Liver (tissue), 9 donors: ENCODE measurements around the gene SORCS2. TPM values are rescaled to one million over a fixed set of nuclear protein-coding genes. Genes with fewer than 3 reads are reported as not detected.

Source experiments
- DNase-seq: peaks from one replicate; pipeline ENCODE4 v3.0.0-alpha.2; 2017; ENCODE audit warnings: low spot score
- H3K27ac ChIP-seq, 2 donors: one replicate each; pipeline ENCODE4 v1.7.0; 2013; ENCODE audit warnings: inconsistent platforms in 2 of 2, low read length in 2 of 2, control low read depth in 1 of 2, low read depth in 1 of 2, mild to moderate bottlenecking in 1 of 2
- H3K27me3 ChIP-seq, 4 donors: one replicate each; pipeline versions ENCODE4 v1.6.1 to v1.7.0; 2013; ENCODE audit warnings: low read length in 3 of 4, inconsistent platforms in 1 of 4, mild to moderate bottlenecking in 1 of 4, moderate library complexity in 1 of 4; ENCODE audit not compliant: control insufficient read depth in 4 of 4, insufficient read depth in 4 of 4
- H3K36me3 ChIP-seq, 4 donors: one replicate each; pipeline versions ENCODE4 v1.6.1 to v1.7.0; 2013; ENCODE audit warnings: low read length in 3 of 4, mild to moderate bottlenecking in 3 of 4, low read depth in 1 of 4, moderate library complexity in 1 of 4; ENCODE audit not compliant: control insufficient read depth in 4 of 4, insufficient read depth in 3 of 4
- H3K4me1 ChIP-seq, 4 donors: one replicate each; pipeline versions ENCODE4 v1.6.1 to v1.7.0; 2013; ENCODE audit warnings: low read length in 3 of 4, mild to moderate bottlenecking in 3 of 4, moderate library complexity in 1 of 4; ENCODE audit not compliant: control insufficient read depth in 4 of 4, insufficient read depth in 4 of 4
- H3K4me3 ChIP-seq, 3 donors: one replicate each; pipeline versions ENCODE4 v1.6.1 to v1.7.0; 2013; ENCODE audit warnings: low read length in 3 of 3, control low read depth in 1 of 3, low read depth in 1 of 3, mild to moderate bottlenecking in 1 of 3
- H3K9ac ChIP-seq, 2 donors: one replicate each; pipeline ENCODE4 v1.7.0; 2013; ENCODE audit warnings: low read length in 2 of 2, mild to moderate bottlenecking in 2 of 2, moderate library complexity in 2 of 2, control low read depth in 1 of 2, low read depth in 1 of 2
- H3K9me3 ChIP-seq, 4 donors: one replicate each; pipeline versions ENCODE4 v1.6.1 to v1.7.0; 2013; ENCODE audit warnings: low read length in 3 of 4; ENCODE audit not compliant: control insufficient read depth in 4 of 4
- FOXA2 ChIP-seq: IDR thresholded peaks from 2 replicates; pipeline ENCODE4 v1.6.1; 2016; ENCODE audit warnings: antibody characterized with exemption
- GABPA ChIP-seq, 2 donors: IDR thresholded peaks in 1 of 2; conservative IDR thresholded peaks in 1 of 2; 2 replicates each; pipeline ENCODE4 v1.6.1; 2016; ENCODE audit warnings: antibody characterized with exemption in 2 of 2, mild to moderate bottlenecking in 1 of 2, moderate library complexity in 1 of 2
- HNF4A ChIP-seq, 2 donors: conservative IDR thresholded peaks; 2 replicates each; pipeline ENCODE4 v1.6.1; 2016; ENCODE audit warnings: antibody characterized with exemption in 2 of 2, mild to moderate bottlenecking in 2 of 2
- RAD21 ChIP-seq, 2 donors: IDR thresholded peaks; 2 replicates each; pipeline ENCODE4 v1.6.1; 2016; ENCODE audit warnings: antibody characterized with exemption in 2 of 2, mild to moderate bottlenecking in 2 of 2
- REST ChIP-seq: IDR thresholded peaks from 2 replicates; pipeline ENCODE4 v1.6.1; 2016; ENCODE audit warnings: antibody characterized with exemption, mild to moderate bottlenecking
- SP1 ChIP-seq: IDR thresholded peaks from 2 replicates; pipeline ENCODE4 v1.6.1; 2018; ENCODE audit warnings: antibody characterized with exemption, mild to moderate bottlenecking
- YY1 ChIP-seq: IDR thresholded peaks from 2 replicates; pipeline ENCODE4 v1.6.1; 2016; ENCODE audit warnings: antibody characterized with exemption, mild to moderate bottlenecking
- WGBS: extraction: QIAGEN DNeasy Blood & Tissue Kit; methylation state at CpG from one replicate; pipeline ENCODE4 v1.1.7; 2013; 5-methylcytosine and 5-hydroxymethylcytosine counted together
- polyA plus RNA-seq, 2 donors: library from polyadenylated mRNA; stranded (reverse) in 1 of 2; unstranded in 1 of 2; fragments of 200-250 nt in 1 of 2; fragments of >200 nt in 1 of 2; fragmentation: Nextera tagmentation in 1 of 2; extraction: Ambion mirVana in 1 of 2; gene quantifications; one replicate each; pipeline versions ENCODE4 v1.2.1 to v1.2.3, GENCODE V29; 2013 to 2015
- total RNA-seq, 2 donors: library from RNA; depleted of rRNA; stranded (reverse); fragments of >200 nt; gene quantifications; one replicate each; pipeline ENCODE4 v1.2.3, GENCODE V29; 2014
- TF ChIP-seq, protein P1 (sequence below): IDR thresholded peaks from 2 replicates; pipeline ENCODE4 v1.6.1; 2016; ENCODE audit warnings: antibody characterized with exemption
- TF ChIP-seq, protein P2 (sequence below): IDR thresholded peaks from 2 replicates; pipeline ENCODE4 v1.6.1; 2016; ENCODE audit warnings: antibody characterized with exemption
- donor health status: healthy.
- donor health status: healthy.
- donor health status: healthy.
- donor health status: healthy.
- donor health status: healthy.

Gene SORCS2
- total and polyA plus RNA-seq, 4 donors = 0.10 to 1.4 (median 0.92) TPM

DNA sequence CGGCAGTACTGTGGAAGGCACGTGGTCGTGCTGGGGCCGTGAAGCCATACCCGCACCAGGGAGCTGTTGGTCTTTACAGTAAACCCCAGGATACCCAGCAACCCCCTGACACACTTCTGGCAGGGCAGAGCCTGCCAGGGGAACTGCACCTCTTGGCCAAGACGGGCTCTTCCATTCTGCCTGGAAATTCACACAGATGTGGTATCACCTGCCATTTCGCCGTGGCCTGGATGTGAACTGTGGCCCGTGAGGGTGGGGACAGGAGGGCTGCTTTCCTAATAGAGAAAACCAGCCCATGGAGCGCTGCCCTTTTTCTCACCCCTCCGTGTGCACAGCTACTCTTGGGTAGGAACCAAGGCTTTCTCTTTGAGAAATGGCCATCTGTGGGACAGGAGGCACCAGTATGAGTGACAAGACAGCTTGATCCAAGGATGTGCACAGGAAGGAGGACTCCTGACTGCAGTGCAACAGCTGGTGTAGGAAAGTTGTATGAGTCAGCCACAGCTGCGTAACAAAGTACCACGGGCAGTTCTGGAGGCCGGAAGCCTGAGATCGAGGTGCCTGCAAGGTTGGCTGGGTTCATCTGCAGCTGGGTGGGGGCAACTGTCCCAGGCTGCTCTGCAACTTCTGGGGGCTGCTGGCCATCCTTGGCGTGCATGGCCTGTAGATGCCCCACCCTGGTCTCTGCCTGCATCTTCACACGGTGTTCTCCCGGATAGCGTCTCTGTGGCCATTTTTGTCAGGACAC lies 146.7 kb downstream of the SORCS2 start:
- TF ChIP-seq FOXA2 (no peak), REST (no peak)
- WGBS = 93% methylated on average over 19 of the region's 19 CpGs
- Histone ChIP-seq H3K36me3 (no peaks in the 10 kb centered on the region), H3K9ac (no peak overlapping the region), H3K4me3 (no peak overlapping the region), H3K27me3 (no peaks in the 10 kb centered on the region), H3K27ac (no peak overlapping the region), H3K4me1 (peaks cover 0 to 13% (median 5%) of the 10 kb centered on the region in 4 donors), H3K9me3 (no peaks in the 10 kb centered on the region)
- no peak for DNase-seq

DNA sequence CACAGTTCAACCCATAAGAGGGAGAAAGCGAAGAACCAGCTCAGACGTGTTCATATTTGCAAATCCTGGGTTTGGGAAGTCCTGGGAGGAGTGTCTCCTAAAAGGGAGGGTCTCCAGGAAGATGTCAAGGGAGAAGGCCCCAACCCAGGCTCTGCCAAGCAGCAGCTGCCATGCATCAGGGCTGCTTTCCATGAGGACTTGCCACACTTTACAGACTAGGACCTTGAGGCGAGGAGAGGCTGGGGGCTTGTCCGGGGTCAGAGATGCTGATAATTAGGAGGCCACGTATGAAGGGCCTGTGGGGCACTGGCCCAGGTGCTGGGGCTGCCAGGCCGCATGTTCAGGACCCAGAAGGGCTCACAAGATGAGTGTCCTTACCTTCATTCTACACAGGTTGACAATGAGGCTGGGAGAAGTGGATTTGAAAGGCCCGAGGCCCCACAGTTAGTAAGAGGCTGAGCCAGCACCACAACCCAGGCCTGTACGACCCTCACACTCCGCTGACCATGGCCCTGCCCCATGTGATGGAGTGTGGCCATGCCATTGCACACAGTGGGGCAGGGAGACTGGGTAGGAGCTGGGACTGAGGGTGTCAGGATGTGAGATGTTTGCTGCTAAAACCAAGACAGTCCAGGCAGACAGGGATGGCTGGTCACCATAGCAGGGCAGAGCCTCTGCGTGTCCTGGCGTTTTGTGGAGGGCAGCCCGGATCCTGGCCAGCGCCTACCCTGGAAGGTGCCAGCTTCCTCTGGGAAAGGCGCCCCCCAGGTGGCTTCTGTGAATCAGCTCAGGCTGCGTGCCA lies 147.6 kb downstream of the SORCS2 start:
- Histone ChIP-seq H3K4me1 (peaks cover 0 to 13% (median 5%) of the 10 kb centered on the region in 4 donors), H3K4me3 (no peak overlapping the region), H3K27me3 (no peaks in the 10 kb centered on the region), H3K27ac (no peak overlapping the region), H3K9ac (no peak overlapping the region), H3K9me3 (no peaks in the 10 kb centered on the region), H3K36me3 (no peaks in the 10 kb centered on the region)
- no peak for DNase-seq
- 94% methylated on average over 15 of the region's 15 CpGs for WGBS
- TF ChIP-seq, protein P1, sequence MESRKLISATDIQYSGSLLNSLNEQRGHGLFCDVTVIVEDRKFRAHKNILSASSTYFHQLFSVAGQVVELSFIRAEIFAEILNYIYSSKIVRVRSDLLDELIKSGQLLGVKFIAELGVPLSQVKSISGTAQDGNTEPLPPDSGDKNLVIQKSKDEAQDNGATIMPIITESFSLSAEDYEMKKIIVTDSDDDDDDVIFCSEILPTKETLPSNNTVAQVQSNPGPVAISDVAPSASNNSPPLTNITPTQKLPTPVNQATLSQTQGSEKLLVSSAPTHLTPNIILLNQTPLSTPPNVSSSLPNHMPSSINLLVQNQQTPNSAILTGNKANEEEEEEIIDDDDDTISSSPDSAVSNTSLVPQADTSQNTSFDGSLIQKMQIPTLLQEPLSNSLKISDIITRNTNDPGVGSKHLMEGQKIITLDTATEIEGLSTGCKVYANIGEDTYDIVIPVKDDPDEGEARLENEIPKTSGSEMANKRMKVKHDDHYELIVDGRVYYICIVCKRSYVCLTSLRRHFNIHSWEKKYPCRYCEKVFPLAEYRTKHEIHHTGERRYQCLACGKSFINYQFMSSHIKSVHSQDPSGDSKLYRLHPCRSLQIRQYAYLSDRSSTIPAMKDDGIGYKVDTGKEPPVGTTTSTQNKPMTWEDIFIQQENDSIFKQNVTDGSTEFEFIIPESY = no peak
- TF ChIP-seq RAD21 (IDR thresholded peaks at IDR 0.05) = no peak
- TF ChIP-seq HNF4A (conservative IDR thresholded peaks at IDR 0.05) = no peak
- TF ChIP-seq, protein P2, sequence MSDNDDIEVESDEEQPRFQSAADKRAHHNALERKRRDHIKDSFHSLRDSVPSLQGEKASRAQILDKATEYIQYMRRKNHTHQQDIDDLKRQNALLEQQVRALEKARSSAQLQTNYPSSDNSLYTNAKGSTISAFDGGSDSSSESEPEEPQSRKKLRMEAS = no peak
- no peak for TF ChIP-seq SP1
- TF ChIP-seq YY1 = no peak
- no peak for TF ChIP-seq GABPA (IDR thresholded peaks at IDR 0.05 in 1 of 2, conservative IDR thresholded peaks at IDR 0.05 in 1 of 2)
